Lower leg skin (tissue), 4 donors: ENCODE data around the gene CNBP. TPM values are rescaled to one million over a fixed set of nuclear protein-coding genes. Genes with fewer than 3 reads are reported as not detected.
"Not testable (repeated sequence)": the region's sequence is repeated elsewhere in the genome, so short reads cannot be mapped to it uniquely, and the experiment has no call there.

ENCODE experiments used
- DNase-seq, 2 donors: peaks; one replicate each; pipeline ENCODE4 v3.0.0-alpha.2; 2019; ENCODE audit warnings: low spot score in 2 of 2
- H3K4me3 ChIP-seq: fragments of 200-600 bp; sonication (generic); 2 replicates; pipeline ENCODE4 v1.5.1; 2017; ENCODE audit warnings: mild to moderate bottlenecking, low read depth; ENCODE audit not compliant: poor library complexity, severe bottlenecking
- POLR2A ChIP-seq, 2 donors: fragments of 450-650 bp; IDR thresholded peaks; one replicate each; pipeline ENCODE4 v1.6.1; 2016 to 2017; ENCODE audit warnings: antibody characterized with exemption in 2 of 2, mild to moderate bottlenecking in 1 of 2, moderate library complexity in 1 of 2
- WGBS, 2 donors: methylation state at CpG; one replicate each; pipeline ENCODE4 v1.1.5; 2018; 5-methylcytosine and 5-hydroxymethylcytosine counted together
- intact Hi-C: fragments of 100-400 bp; cut with DNase I; formaldehyde crosslinking; loops from one replicate; pipeline ENCODE4 v1.15.0; 2023; ENCODE audit warnings: low total_unique reads
- total RNA-seq, 4 donors: library from RNA; depleted of rRNA; stranded (reverse); fragments of >200 nt; gene quantifications; one replicate each; pipeline ENCODE4 v1.1.0, GENCODE V29; 2016
- TF ChIP-seq, protein P1 (sequence below), 3 donors: fragments of 450-650 bp; IDR thresholded peaks; one replicate each; pipeline ENCODE4 v1.5.1; 2016; ENCODE audit warnings: antibody characterized with exemption in 3 of 3, mild to moderate bottlenecking in 3 of 3, moderate library complexity in 2 of 3

CNBP gene
- total RNA-seq, 4 donors from 2014 or later, result 425 to 625 (median 493) TPM

- no peak for TF ChIP-seq POLR2A (IDR thresholded peaks at IDR 0.05)
- TF ChIP-seq, protein P1, sequence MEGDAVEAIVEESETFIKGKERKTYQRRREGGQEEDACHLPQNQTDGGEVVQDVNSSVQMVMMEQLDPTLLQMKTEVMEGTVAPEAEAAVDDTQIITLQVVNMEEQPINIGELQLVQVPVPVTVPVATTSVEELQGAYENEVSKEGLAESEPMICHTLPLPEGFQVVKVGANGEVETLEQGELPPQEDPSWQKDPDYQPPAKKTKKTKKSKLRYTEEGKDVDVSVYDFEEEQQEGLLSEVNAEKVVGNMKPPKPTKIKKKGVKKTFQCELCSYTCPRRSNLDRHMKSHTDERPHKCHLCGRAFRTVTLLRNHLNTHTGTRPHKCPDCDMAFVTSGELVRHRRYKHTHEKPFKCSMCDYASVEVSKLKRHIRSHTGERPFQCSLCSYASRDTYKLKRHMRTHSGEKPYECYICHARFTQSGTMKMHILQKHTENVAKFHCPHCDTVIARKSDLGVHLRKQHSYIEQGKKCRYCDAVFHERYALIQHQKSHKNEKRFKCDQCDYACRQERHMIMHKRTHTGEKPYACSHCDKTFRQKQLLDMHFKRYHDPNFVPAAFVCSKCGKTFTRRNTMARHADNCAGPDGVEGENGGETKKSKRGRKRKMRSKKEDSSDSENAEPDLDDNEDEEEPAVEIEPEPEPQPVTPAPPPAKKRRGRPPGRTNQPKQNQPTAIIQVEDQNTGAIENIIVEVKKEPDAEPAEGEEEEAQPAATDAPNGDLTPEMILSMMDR (IDR thresholded peaks at IDR 0.05), result no peak
- H3K4me3 ChIP-seq, result no peak overlapping the region
- WGBS, 2 donors, result 16 to 21% methylated on average over 6 of the region's 6 CpGs
- peak; percentile 93 to 96 for DNase-seq
- intact Hi-C loops, result no loop called here
Measured at GRCh38 chr3:129226374-129226773, 42.7 kb upstream of the CNBP start.

GRCh38 chr3:129224984-129225393, 41.3 kb upstream of the CNBP start:
- WGBS, 2 donors, result 2 to 5% methylated on average over 9 of the region's 9 CpGs
- no peak overlapping the region for H3K4me3 ChIP-seq
- TF ChIP-seq, protein P1 (IDR thresholded peaks at IDR 0.05), result no peak
- TF ChIP-seq POLR2A (IDR thresholded peaks at IDR 0.05), result no peak
- peak; percentile 81 to 91 for DNase-seq
- intact Hi-C loops, result no loop called here

GRCh38 chr3:129224387-129224786, 40.7 kb upstream of the CNBP start:
- intact Hi-C loops, H3K4me3 ChIP-seq, DNase-seq: not testable (repeated sequence)
- 51 to 67% methylated on average over 1 of the region's 1 CpG for WGBS, 2 donors

GRCh38 chr3:129218742-129219141, 35.0 kb upstream of the CNBP start:
- intact Hi-C loops, result no loop called here
- 90 to 93% methylated on average over 2 of the region's 2 CpGs for WGBS, 2 donors
- TF ChIP-seq, protein P1 (IDR thresholded peaks at IDR 0.05), result no peak
- TF ChIP-seq POLR2A (IDR thresholded peaks at IDR 0.05), result no peak
- no peak for DNase-seq
- H3K4me3 ChIP-seq, result no peak overlapping the region

- no peak for DNase-seq
- 97% methylated on average over 5 of the region's 5 CpGs for WGBS, 2 donors
- no peak overlapping the region for H3K4me3 ChIP-seq
- TF ChIP-seq, protein P1 (IDR thresholded peaks at IDR 0.05), result no peak
- no peak for TF ChIP-seq POLR2A (IDR thresholded peaks at IDR 0.05)
- intact Hi-C loops, result no loop called here
Measured at GRCh38 chr3:129213238-129213637, 29.5 kb upstream of the CNBP start.

GRCh38 chr3:129211772-129212171, 28.1 kb upstream of the CNBP start:
- H3K4me3 ChIP-seq, result no peak overlapping the region
- DNase-seq, result peak; percentile 51 to 93
- WGBS, 2 donors, result 13 to 15% methylated on average over 6 of the region's 6 CpGs
- TF ChIP-seq POLR2A (IDR thresholded peaks at IDR 0.05), result no peak
- TF ChIP-seq, protein P1 (IDR thresholded peaks at IDR 0.05), result no peak
- intact Hi-C loops, result no loop called here
